ENCODE data around the gene NELFE. TPM values are rescaled to one million over a fixed set of nuclear protein-coding genes. Genes with fewer than 3 reads are reported as not detected.

Gene NELFE
- total RNA-seq, 1 experiment from 2014 or later: 68.3 TPM

DNA sequence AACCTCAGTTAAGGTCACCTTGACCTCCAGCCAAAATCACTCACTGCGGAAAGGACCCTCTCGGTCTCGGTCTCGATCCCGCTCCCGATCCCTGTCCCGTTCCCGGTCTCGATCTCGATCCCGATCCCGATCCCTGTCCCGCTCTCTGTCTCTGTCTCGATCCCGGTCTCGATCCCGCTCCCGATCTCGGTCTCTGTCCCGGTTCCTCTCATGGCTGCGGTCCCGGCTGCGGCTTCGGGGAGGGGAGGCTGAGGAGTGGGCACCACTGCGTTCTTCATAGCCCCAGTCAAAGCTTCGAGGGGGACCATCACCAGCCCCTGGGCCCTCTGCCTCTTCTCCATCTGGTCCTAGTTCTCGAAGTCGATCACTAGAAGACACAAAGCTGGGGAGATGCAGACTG is 4.3 kb downstream of the NELFE start (continued):
- TF ChIP-seq, protein P1, sequence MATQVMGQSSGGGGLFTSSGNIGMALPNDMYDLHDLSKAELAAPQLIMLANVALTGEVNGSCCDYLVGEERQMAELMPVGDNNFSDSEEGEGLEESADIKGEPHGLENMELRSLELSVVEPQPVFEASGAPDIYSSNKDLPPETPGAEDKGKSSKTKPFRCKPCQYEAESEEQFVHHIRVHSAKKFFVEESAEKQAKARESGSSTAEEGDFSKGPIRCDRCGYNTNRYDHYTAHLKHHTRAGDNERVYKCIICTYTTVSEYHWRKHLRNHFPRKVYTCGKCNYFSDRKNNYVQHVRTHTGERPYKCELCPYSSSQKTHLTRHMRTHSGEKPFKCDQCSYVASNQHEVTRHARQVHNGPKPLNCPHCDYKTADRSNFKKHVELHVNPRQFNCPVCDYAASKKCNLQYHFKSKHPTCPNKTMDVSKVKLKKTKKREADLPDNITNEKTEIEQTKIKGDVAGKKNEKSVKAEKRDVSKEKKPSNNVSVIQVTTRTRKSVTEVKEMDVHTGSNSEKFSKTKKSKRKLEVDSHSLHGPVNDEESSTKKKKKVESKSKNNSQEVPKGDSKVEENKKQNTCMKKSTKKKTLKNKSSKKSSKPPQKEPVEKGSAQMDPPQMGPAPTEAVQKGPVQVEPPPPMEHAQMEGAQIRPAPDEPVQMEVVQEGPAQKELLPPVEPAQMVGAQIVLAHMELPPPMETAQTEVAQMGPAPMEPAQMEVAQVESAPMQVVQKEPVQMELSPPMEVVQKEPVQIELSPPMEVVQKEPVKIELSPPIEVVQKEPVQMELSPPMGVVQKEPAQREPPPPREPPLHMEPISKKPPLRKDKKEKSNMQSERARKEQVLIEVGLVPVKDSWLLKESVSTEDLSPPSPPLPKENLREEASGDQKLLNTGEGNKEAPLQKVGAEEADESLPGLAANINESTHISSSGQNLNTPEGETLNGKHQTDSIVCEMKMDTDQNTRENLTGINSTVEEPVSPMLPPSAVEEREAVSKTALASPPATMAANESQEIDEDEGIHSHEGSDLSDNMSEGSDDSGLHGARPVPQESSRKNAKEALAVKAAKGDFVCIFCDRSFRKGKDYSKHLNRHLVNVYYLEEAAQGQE (IDR thresholded peaks at IDR 0.05; ENCODE audit: low read depth): no peak
- TF ChIP-seq EZH2phosphoT487 (IDR thresholded peaks at IDR 0.05; ENCODE audit: borderline replicate concordance) (no peak), POLR2A (IDR thresholded peaks at IDR 0.05; ENCODE audit: borderline replicate concordance, extremely low read depth, insufficient read depth, insufficient read length) (no peak)

DNA sequence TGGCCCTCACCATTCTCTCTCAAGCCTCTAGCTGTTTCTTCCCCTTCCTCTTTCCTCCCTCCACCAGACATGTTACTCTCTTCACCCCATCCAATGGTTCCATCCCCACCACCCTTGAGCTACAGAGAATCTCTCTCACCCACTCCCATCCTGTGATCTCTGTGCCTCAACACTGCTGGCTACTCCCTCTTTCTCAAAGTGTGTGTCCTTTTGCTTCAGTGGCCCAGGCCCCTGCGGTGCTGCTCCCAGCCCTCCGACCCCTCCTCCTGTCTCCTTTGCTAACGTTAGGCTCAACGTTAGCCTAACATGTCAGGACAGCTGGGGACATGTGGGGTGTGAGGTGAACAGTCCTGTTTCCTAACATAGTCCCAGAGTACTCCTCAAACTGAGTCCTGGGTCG is 5.9 kb downstream of the NELFE start:
- H2AFZ ChIP-seq (ENCODE audit: low read depth, low read length, poor library complexity, severe bottlenecking): no peak overlapping the region
- CTCF ChIA-PET: interaction anchor here (0.8 to 1.9 kb wide), 13 partner anchors 11 to 406 kb away, joined by 3 to 11 read pairs (median 4); partner anchors contain the start of genes ATP6V1G2, DXO, LY6G5C and ZBTB12
- RAD21 ChIA-PET (ENCODE audit: low non-redundant PET in 1 of 2, low total read pairs in 2 of 2, uncharacterized antibody in 2 of 2, unreplicated experiment in 2 of 2): interaction anchor here (0.9 to 1.6 kb wide), 3 partner anchors 51 to 180 kb away, joined by 3 to 4 read pairs (median 3); partner anchors contain the start of gene ZBTB12 (in 1 of the 2)
- no peaks in the 10 kb centered on the region for H3K9me3 ChIP-seq (ENCODE audit: control insufficient read depth in 1 of 2, insufficient read depth in 1 of 2, low read depth in 1 of 2, low read length in 2 of 2)
- H3K9me2 ChIP-seq (ENCODE audit: insufficient read depth): no peaks in the 10 kb centered on the region; the same call in 1 of the 2 replicates
- 0 out of 2 replicates have a peak overlapping the region, but pooled peaks have one; percentile 19 for H3K27ac ChIP-seq (ENCODE audit: low read depth, low read length)
- H3K79me2 ChIP-seq (ENCODE audit: insufficient read depth, low read length): peaks cover 16% of the 10 kb centered on the region
- no peak overlapping the region for H3K4me3 ChIP-seq (replicated peaks in 1 of 2; ENCODE audit: low read depth in 1 of 2, low read length in 2 of 2)
- H4K20me1 ChIP-seq (ENCODE audit: insufficient read depth): no peaks in the 10 kb centered on the region
- no TSS peak for BruUV-seq (replicated peaks)
- ATAC-seq (no peak), DNase-seq (ENCODE audit: low read depth, low spot score) (no peak)
- H3K4me2 ChIP-seq (ENCODE audit: low read length): no peak overlapping the region
- H3K27me3 ChIP-seq (ENCODE audit: insufficient read depth, low read length): no peaks in the 10 kb centered on the region
- TF ChIP-seq POLR2A (IDR thresholded peaks at IDR 0.05; ENCODE audit: borderline replicate concordance, extremely low read depth, insufficient read depth, insufficient read length) (no peak), ELF1 (IDR thresholded peaks at IDR 0.05; ENCODE audit: borderline replicate concordance, low read depth) (no peak), SIN3A (IDR thresholded peaks at IDR 0.05; ENCODE audit: low read depth) (no peak), CEBPB (IDR thresholded peaks at IDR 0.05; ENCODE audit: low read depth) (no peak), RAD21 (IDR thresholded peaks at IDR 0.05; ENCODE audit: low read depth) (no peak), ATF3 (IDR thresholded peaks at IDR 0.05) (no peak), SRF (IDR thresholded peaks at IDR 0.05; ENCODE audit: low read depth) (no peak)
- H3K4me1 ChIP-seq (ENCODE audit: control insufficient read depth in 1 of 2, insufficient read depth in 2 of 2, low read length in 2 of 2): peaks cover 6 to 21% of the 10 kb centered on the region in 2 experiments
- intact Hi-C loops (cut with micrococcal nuclease): loop anchor here (1.0 to 2.0 kb wide), 2 partner anchors 50 to 273 kb away; partner anchors contain the start of gene ZBTB12
- POLR2A ChIA-PET: interaction anchor here (1.0 to 1.3 kb wide), 3 partner anchors 19 to 126 kb away, joined by 3 to 7 read pairs (median 6); partner anchors contain the start of genes DXO and HSPA1B
- H3K36me3 ChIP-seq (ENCODE audit: control insufficient read depth in 1 of 2, insufficient read depth in 2 of 2, low read length in 2 of 2): peaks cover 26 to 51% of the 10 kb centered on the region in 2 experiments
- H3K9ac ChIP-seq (ENCODE audit: low read length): no peak overlapping the region
